GM12878 (cell line): ENCODE results near the gene ENG. TPM values are rescaled to one million over a fixed set of nuclear protein-coding genes. Genes with fewer than 3 reads are reported as not detected.

Experiments used
- ATAC-seq: fragments of 200-7000 bp; cut with Tn5 transposase; 3 replicates; pipeline ENCODE4 v1.9.1; 2020; ENCODE audit warnings: mild to moderate bottlenecking, moderate library complexity
- BruUV-seq: library from RNA; stranded (reverse); fragments of 400-500 nt; replicated peaks from 2 replicates; lab custom pipeline; 2021; lab: Mats Ljungman, UMichigan
- CTCF ChIA-PET: fragments of 300-600 bp; sonication (Branson Sonifier 250); formaldehyde crosslinking; extraction: SDS; loops from one replicate; lab custom pipeline; 2021; ENCODE audit warnings: inconsistent platforms; lab: Yijun Ruan, JAX
- POLR2A ChIA-PET: fragments of 350-600 bp; formaldehyde crosslinking; extraction: SDS; loops from one replicate; lab custom pipeline; 2021; ENCODE audit warnings: inconsistent platforms; lab: Charles Lee
- RAD21 ChIA-PET: fragments of 300-600 bp; sonication (Branson Sonifier 250); formaldehyde crosslinking; loops from one replicate; lab custom pipeline; 2023; ENCODE audit warnings: antibody characterized with exemption; ENCODE audit not compliant: unreplicated experiment; lab: Charles Lee
- SMC1A ChIA-PET: fragments of 300-600 bp; sonication (Branson Sonifier 250); formaldehyde crosslinking; loops from one replicate; lab custom pipeline; 2023; ENCODE audit not compliant: unreplicated experiment, uncharacterized antibody; lab: Charles Lee
- DNase-seq: peaks from one replicate; pipeline ENCODE4 v3.0.0-alpha.2; 2011; ENCODE audit warnings: low read depth, low spot score
- FAIRE-seq: peaks from 3 replicates; lab custom pipeline; 2011; peaks lifted over from hg19 to GRCh38; lab: Jason Lieb, UNC
- H2AFZ ChIP-seq: 2 replicates; pipeline ENCODE4 v1.6.0; 2011; ENCODE audit warnings: low read depth, low read length, control low read depth; ENCODE audit not compliant: control insufficient read depth
- H3K27ac ChIP-seq: 2 replicates; pipeline ENCODE4 v1.5.1; 2011; ENCODE audit warnings: control low read depth; ENCODE audit not compliant: control insufficient read depth, insufficient read depth
- H3K27me3 ChIP-seq, 2 experiments: replicated peaks in 1 of 2; 2 replicates each; pipeline versions ENCODE4 v1.6.0 to v1.6.1; 2011; ENCODE audit warnings: low read length in 1 of 2; ENCODE audit not compliant: control insufficient read depth in 2 of 2, insufficient read depth in 2 of 2
- H3K36me3 ChIP-seq, 2 experiments: 2 replicates each; pipeline ENCODE4 v1.5.1; 2011; ENCODE audit warnings: low read length in 1 of 2; ENCODE audit not compliant: control insufficient read depth in 2 of 2, insufficient read depth in 2 of 2
- H3K4me1 ChIP-seq: 2 replicates; pipeline ENCODE4 v1.6.1; 2011; ENCODE audit warnings: mild to moderate bottlenecking, low read length, moderate library complexity, mixed read lengths; ENCODE audit not compliant: control insufficient read depth, insufficient read depth
- H3K4me2 ChIP-seq: 2 replicates; pipeline ENCODE4 v1.6.0; 2011; ENCODE audit warnings: control low read depth; ENCODE audit not compliant: control insufficient read depth, insufficient read depth
- H3K4me3 ChIP-seq: fragments of 200-600 bp; sonication (generic); 2 replicates; pipeline ENCODE4 v1.5.1; 2016
- H3K79me2 ChIP-seq: 2 replicates; pipeline ENCODE4 v1.6.0; 2011; ENCODE audit warnings: low read length; ENCODE audit not compliant: control insufficient read depth, insufficient read depth
- H3K9ac ChIP-seq: 2 replicates; pipeline ENCODE4 v1.8.0; 2011; ENCODE audit warnings: low read length, control low read depth, mixed read lengths; ENCODE audit not compliant: control insufficient read depth, insufficient read depth
- H3K9me3 ChIP-seq: replicated peaks from 3 replicates; pipeline ENCODE4 v1.5.1; 2011; ENCODE audit warnings: mild to moderate bottlenecking, low read length; ENCODE audit not compliant: control insufficient read depth, insufficient read depth
- H4K20me1 ChIP-seq: 2 replicates; pipeline ENCODE4 v1.6.0; 2011; ENCODE audit not compliant: control insufficient read depth, insufficient read depth
- BMI1 ChIP-seq: fragments of 450-650 bp; IDR thresholded peaks from 2 replicates; pipeline ENCODE4 v1.6.1; 2016; ENCODE audit warnings: mild to moderate bottlenecking, moderate library complexity, borderline replicate concordance
- FOS ChIP-seq: IDR thresholded peaks from 3 replicates; pipeline ENCODE4 v1.6.1; 2011; ENCODE audit warnings: borderline replicate concordance; ENCODE audit not compliant: insufficient read length; ENCODE audit errors: extremely low read depth
- FOXM1 ChIP-seq: IDR thresholded peaks from 2 replicates; pipeline ENCODE4 v1.6.1; 2012; ENCODE audit warnings: low read depth, mild to moderate bottlenecking, inconsistent platforms, low read length, moderate library complexity
- HDAC6 ChIP-seq: fragments of 200-600 bp; sonication (generic); IDR thresholded peaks from one replicate; pipeline ENCODE4 v1.8.0; 2017; ENCODE audit warnings: antibody characterized with exemption; ENCODE audit not compliant: unreplicated experiment
- IKZF2 ChIP-seq, 2 experiments: fragments of 450-650 bp; IDR thresholded peaks; 2 replicates each; pipeline ENCODE4 v1.6.1; 2017; ENCODE audit warnings: mild to moderate bottlenecking in 2 of 2, moderate library complexity in 2 of 2
- MAX ChIP-seq: IDR thresholded peaks from 2 replicates; pipeline ENCODE4 v1.6.1; 2012; ENCODE audit warnings: low read depth, low read length, improper control_type of control experiment
- MLLT1 ChIP-seq: fragments of 450-650 bp; IDR thresholded peaks from 2 replicates; pipeline ENCODE4 v1.6.1; 2016; ENCODE audit warnings: mild to moderate bottlenecking
- MYB ChIP-seq: fragments of 150-350 bp; IDR thresholded peaks from 2 replicates; pipeline ENCODE4 v1.6.1; 2014; ENCODE audit warnings: mild to moderate bottlenecking, low read depth, low read length, borderline replicate concordance
- NFIC ChIP-seq: IDR thresholded peaks from 2 replicates; pipeline ENCODE4 v1.6.1; 2012; ENCODE audit warnings: low read depth, mild to moderate bottlenecking, inconsistent platforms, low read length, moderate library complexity
- PKNOX1 ChIP-seq: fragments of 450-650 bp; IDR thresholded peaks from 2 replicates; pipeline ENCODE4 v1.6.1; 2016; ENCODE audit warnings: mild to moderate bottlenecking
- SIN3A ChIP-seq: IDR thresholded peaks from 2 replicates; pipeline ENCODE4 v1.6.1; 2012; ENCODE audit warnings: low read depth, low read length, improper control_type of control experiment
- SIX5 ChIP-seq: IDR thresholded peaks from 2 replicates; pipeline ENCODE4 v1.6.1; 2011; ENCODE audit warnings: mild to moderate bottlenecking, low read depth, low read length, moderate library complexity; ENCODE audit not compliant: severe bottlenecking
- TAF1 ChIP-seq: IDR thresholded peaks from 2 replicates; pipeline ENCODE4 v1.6.1; 2011; ENCODE audit warnings: mild to moderate bottlenecking, low read depth, low read length, borderline replicate concordance
- ZNF592 ChIP-seq: fragments of 450-650 bp; IDR thresholded peaks from 2 replicates; pipeline ENCODE4 v1.6.1; 2017; ENCODE audit warnings: mild to moderate bottlenecking, moderate library complexity
- WGBS: methylation state at CpG from one replicate; pipeline ENCODE4 v1.1.6; 2016; ENCODE audit warnings: low lambda C conversion rate; ENCODE audit not compliant: insufficient replicate concordance, insufficient coverage; ENCODE audit errors: missing lambda C conversion rate; 5-methylcytosine and 5-hydroxymethylcytosine counted together
- in situ Hi-C: fragments of 300-500 bp; cut with MboI; formaldehyde crosslinking; loops from 9 replicates; pipeline ENCODE4 v1.14.3; 2018; ENCODE audit warnings: mixed read lengths
- intact Hi-C: fragments of 100-400 bp; cut with micrococcal nuclease; formaldehyde crosslinking; loops from one replicate; pipeline ENCODE4 v1.14.2; 2022; ENCODE audit not compliant: unreplicated experiment
- polyA plus RNA-seq, 11 experiments: library from polyadenylated mRNA; depleted of rRNA in 4 of 11; unstranded in 6 of 11; stranded (reverse) in 5 of 11; fragments of >200 nt; fragmentation: Nextera tagmentation in 4 of 11; fragmentation: Illumina TruSeq in 1 of 11; extraction: Ambion mirVana in 4 of 11; extraction: Trizol in 1 of 11; gene quantifications; 1 replicate in 1 of 11; 2 replicates in 10 of 11; pipeline versions ENCODE4 v1.2.1 to v1.2.3, GENCODE V29; 2011 to 2016; ENCODE audit warnings: inconsistent platforms in 2 of 11, missing spikeins in 2 of 11, low read depth in 1 of 11
- total RNA-seq, 4 experiments: library from RNA; depleted of rRNA in 3 of 4; stranded (reverse); fragments of >200 nt in 3 of 4; fragmentation: Illumina TruSeq in 1 of 4; extraction: Trizol in 1 of 4; gene quantifications; 2 replicates each; pipeline versions ENCODE4 v1.2.1 to v1.2.3, GENCODE V29; 2013 to 2021

Gene ENG
- total and polyA plus RNA-seq, 10 of the 15 experiments (the other 5 are each of a cell fraction or from before 2014, with no cell fraction given) = 0.14 to 10.1 (median 2.0) TPM

GRCh38 chr9:127877566-127877998 lies 23.1 kb upstream of the ENG start, which contains the start of gene AK1:
AK1 (minus strand) TSS chr9:127877675; CDS start chr9:127874617, 3,058 bp downstream.
- Histone ChIP-seq H3K27ac (no peak within 1 kb of the TSS), H3K4me3 (no peak within 1 kb of the TSS; the same call in 1 of the 2 replicates), H3K27me3 (no peaks in the 10 kb centered on the region; a peak in 1 of 4 replicates), H3K36me3 (no peaks in the 10 kb centered on the region), H3K9ac (no peak within 1 kb of the TSS; the same call in 1 of the 2 replicates), H3K79me2 (no peaks in the 10 kb centered on the region), H3K9me3 (no peaks in the 10 kb centered on the region), H4K20me1 (no peaks in the 10 kb centered on the region), H3K4me1 (peaks cover 5% of the 10 kb centered on the region; the same call in 1 of the 2 replicates), H2AFZ (no peak within 1 kb of the TSS; the same call in 1 of the 2 replicates), H3K4me2 (peak within 1 kb of the TSS; percentile 54)
- no TSS peak for BruUV-seq
- FAIRE-seq (no peak), DNase-seq (no peak), ATAC-seq (no peak)
- ChIA-PET POLR2A (no interaction called here), SMC1A (interaction anchor here (1.8 kb wide), 1 partner anchor 42 kb away, joined by 4 read pairs; no protein-coding TSS in a partner anchor), CTCF (interaction anchor here (1.9 kb wide), 1 partner anchor 8 kb away, joined by 7 read pairs; no protein-coding TSS in a partner anchor), RAD21 (no interaction called here)
- in situ Hi-C loops (no loop called here), intact Hi-C loops (no loop called here)
- WGBS = 2% methylated on average over 17 of the region's 44 CpGs
- no peak for TF ChIP-seq TAF1
- TF ChIP-seq MAX = no peak
- TF ChIP-seq ZNF592 = no peak
- no peak for TF ChIP-seq IKZF2 (IDR thresholded peaks at IDR 0.05)
- TF ChIP-seq SIX5 = no peak
- TF ChIP-seq MYB = no peak
- no peak for TF ChIP-seq BMI1
- no peak for TF ChIP-seq PKNOX1
- no peak for TF ChIP-seq SIN3A
- TF ChIP-seq MLLT1 = no peak
- TF ChIP-seq HDAC6 = no peak
- no peak for TF ChIP-seq FOS
- TF ChIP-seq FOXM1 = no peak
- TF ChIP-seq NFIC = no peak
